ENCODE measurements around the gene GOLT1B. TPM values are rescaled to one million over a fixed set of nuclear protein-coding genes. Genes with fewer than 3 reads are reported as not detected.
"Not testable (repeated sequence)": the region's sequence is repeated elsewhere in the genome, so short reads cannot be mapped to it uniquely, and the experiment has no call there.

The GOLT1B gene, protein sequence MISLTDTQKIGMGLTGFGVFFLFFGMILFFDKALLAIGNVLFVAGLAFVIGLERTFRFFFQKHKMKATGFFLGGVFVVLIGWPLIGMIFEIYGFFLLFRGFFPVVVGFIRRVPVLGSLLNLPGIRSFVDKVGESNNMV
- total RNA-seq: 10 to 100 TPM; 26.1 to 89.6 (median 45.6) TPM

DNA sequence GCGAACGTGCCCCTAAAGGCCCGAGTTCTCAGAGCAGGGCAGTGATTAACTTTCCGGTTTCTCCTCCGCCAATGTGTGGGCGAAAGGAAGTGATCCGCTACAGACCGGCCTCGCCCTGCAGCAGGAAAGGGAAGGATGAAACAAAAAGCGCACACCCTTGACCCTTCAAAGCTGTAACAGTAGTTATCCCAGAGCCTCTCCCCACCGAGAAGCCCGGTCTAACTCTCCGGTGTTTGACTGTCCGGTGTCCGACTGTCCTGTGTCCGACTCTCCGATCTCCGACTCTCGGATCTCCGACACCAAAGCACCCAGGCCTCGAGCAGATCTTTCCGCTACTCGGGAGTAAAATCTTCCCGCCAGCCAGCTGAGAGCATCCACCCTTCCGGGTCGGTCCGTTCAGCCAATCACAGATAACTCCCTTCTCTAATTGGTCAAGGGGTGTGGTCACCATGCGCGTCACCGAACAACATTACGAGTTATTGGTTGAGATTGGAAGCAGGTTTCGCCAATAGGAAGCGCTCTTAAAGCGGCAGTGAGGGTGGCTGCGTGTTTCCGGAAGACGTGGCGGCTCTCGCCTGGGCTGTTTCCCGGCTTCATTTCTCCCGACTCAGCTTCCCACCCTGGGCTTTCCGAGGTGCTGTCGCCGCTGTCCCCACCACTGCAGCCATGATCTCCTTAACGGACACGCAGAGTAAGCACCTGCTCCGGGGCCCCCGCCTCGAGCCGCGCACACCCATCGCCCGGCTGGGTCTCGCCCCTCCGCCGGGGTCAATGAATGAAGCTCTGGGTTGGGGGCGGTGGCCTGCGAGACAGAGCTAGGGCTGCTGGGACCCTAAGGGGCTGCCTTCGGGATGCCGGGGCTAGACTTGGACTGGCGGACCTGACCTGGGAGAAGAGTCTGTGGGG is at the start of gene GOLT1B, which contains the start of gene RECQL:
Gene GOLT1B (plus strand): TSS at position 532 of the 906 bp plus-strand sequence. CDS start 135 bp downstream, at position 667.
Gene RECQL (minus strand): TSS at position 378 of the 906 bp plus-strand sequence. CDS start 2,065 bp downstream, outside the sequence.
- peak; percentile 93 to 96 (median 95) for ATAC-seq (replicated peaks in 6 of 8)
- H3K27ac ChIP-seq: peak within 1 kb of the TSS; percentile 97 to 99
- peaks cover 14 to 29% of the 10 kb centered on the region in 2 donors for H3K4me1 ChIP-seq (replicated peaks in 1 of 2)
- WGBS, 10 experiments: 0 to 3% (median 0%) methylated on average over 2 to 18 of the region's 61 CpGs; no CpG with 5 or more reads in 3 of the 10 experiments
- in situ Hi-C loops (cut with MboI; ENCODE audit: low pct_unique_long_range_greater_than_20kb in 2 of 9, low sequenced_read_pairs in 9 of 9, unreplicated experiment in 9 of 9): no loop called here
- H3K4me3 ChIP-seq: peak within 1 kb of the TSS; percentile 84 to 88 (median 86)

GRCh38 chr12:21453312-21453852 is 48.2 kb upstream of the GOLT1B start:
- 78 to 100% (median 95%) methylated on average over 2 to 4 of the region's 4 CpGs for WGBS, 10 experiments
- no peak overlapping the region for H3K4me3 ChIP-seq
- ATAC-seq (replicated peaks in 6 of 8): no peak

DNA sequence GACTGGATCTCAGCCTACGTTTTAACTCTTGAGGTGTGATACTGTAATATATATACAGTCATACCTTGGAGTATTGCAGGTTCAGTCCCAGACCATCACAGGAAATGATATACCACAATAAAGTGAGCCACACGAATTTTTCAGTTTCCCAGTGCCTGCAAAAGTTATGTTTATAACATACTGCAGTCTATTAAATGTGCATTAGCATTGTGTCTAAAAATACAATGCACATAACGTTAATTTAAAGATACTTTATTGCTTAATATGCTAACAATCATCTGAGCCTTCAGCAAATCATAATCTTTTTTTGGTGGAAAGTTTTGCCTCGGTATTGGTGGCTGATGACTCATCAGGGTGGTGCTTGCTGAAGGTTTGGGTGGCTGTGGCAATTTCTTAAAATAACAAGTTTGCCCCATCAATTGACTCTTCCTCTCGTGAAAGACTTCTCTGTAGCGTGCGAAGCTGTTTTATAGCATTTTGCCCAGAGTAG is 45.3 kb upstream of the GOLT1B start:
- peak in 3 of 8 experiments; percentile 39 to 56 (median 43) for ATAC-seq (replicated peaks in 6 of 8)
- 34 to 100% (median 69%) methylated on average over 2 to 7 of the region's 7 CpGs for WGBS, 10 experiments
- in situ Hi-C loops (cut with MboI; ENCODE audit: low pct_unique_long_range_greater_than_20kb in 2 of 9, low sequenced_read_pairs in 9 of 9, unreplicated experiment in 9 of 9): no loop called here

More at GRCh38 chr12:21453312-21453852, 48.2 kb upstream of the GOLT1B start:
- Histone ChIP-seq H3K4me1 (replicated peaks in 1 of 2) (no peaks in the 10 kb centered on the region), H3K27ac (no peak overlapping the region)
- in situ Hi-C loops (cut with MboI; ENCODE audit: low pct_unique_long_range_greater_than_20kb in 2 of 9, low sequenced_read_pairs in 9 of 9, unreplicated experiment in 9 of 9): no loop called here

GRCh38 chr12:21459474-21459873 is 42.1 kb upstream of the GOLT1B start:
- in situ Hi-C loops (cut with MboI; ENCODE audit: low pct_unique_long_range_greater_than_20kb in 2 of 9, low sequenced_read_pairs in 9 of 9, unreplicated experiment in 9 of 9): no loop called here
- H3K4me3 ChIP-seq: no peak overlapping the region
- no peak for ATAC-seq (replicated peaks in 6 of 8)
- no peak overlapping the region for H3K27ac ChIP-seq
- no peaks in the 10 kb centered on the region for H3K4me1 ChIP-seq (replicated peaks in 1 of 2)
- WGBS, 10 experiments: 75 to 100% (median 100%) methylated on average over 1 to 2 of the region's 2 CpGs; no CpG with 5 or more reads in 3 of the 10 experiments

More for the DNA sequence above, 45.3 kb upstream of the GOLT1B start:
- no peaks in the 10 kb centered on the region for H3K4me1 ChIP-seq (replicated peaks in 1 of 2)
- no peak overlapping the region for H3K27ac ChIP-seq
- H3K4me3 ChIP-seq: no peak overlapping the region

DNA sequence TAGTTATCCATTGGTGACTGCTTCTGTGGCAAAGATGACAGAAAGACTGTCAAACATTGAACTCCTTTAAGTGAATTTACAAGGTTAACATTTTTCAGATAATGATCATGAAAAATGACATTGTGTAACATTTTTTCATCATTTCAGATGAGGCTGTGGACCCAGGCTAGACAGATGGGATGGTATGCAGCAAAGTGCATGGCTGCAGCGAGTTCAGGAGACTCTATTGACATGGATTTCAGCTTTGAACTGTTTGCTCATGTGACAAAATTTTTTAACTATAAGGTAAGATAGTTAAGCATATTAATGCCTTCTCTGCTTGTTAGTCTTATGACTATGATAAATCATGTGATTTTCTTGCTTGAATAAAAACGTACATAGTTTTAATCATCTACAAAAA is 34.3 kb upstream of the GOLT1B start:
- in situ Hi-C loops (cut with MboI; ENCODE audit: low pct_unique_long_range_greater_than_20kb in 2 of 9, low sequenced_read_pairs in 9 of 9, unreplicated experiment in 9 of 9); H3K4me3 ChIP-seq; H3K4me1 ChIP-seq (replicated peaks in 1 of 2); ATAC-seq (replicated peaks in 6 of 8); H3K27ac ChIP-seq: not testable (repeated sequence)
- 20 to 100% (median 93%) methylated on average over 1 to 2 of the region's 2 CpGs; no CpG with 5 or more reads in 2 of the 10 experiments for WGBS, 10 experiments

GRCh38 chr12:21471294-21471693 is 30.3 kb upstream of the GOLT1B start:
- ATAC-seq (replicated peaks in 6 of 8): no peak
- in situ Hi-C loops (cut with MboI; ENCODE audit: low pct_unique_long_range_greater_than_20kb in 2 of 9, low sequenced_read_pairs in 9 of 9, unreplicated experiment in 9 of 9): no loop called here
- 50 to 92% (median 75%) methylated on average over 1 to 2 of the region's 2 CpGs; no CpG with 5 or more reads in 2 of the 10 experiments for WGBS, 10 experiments

DNA sequence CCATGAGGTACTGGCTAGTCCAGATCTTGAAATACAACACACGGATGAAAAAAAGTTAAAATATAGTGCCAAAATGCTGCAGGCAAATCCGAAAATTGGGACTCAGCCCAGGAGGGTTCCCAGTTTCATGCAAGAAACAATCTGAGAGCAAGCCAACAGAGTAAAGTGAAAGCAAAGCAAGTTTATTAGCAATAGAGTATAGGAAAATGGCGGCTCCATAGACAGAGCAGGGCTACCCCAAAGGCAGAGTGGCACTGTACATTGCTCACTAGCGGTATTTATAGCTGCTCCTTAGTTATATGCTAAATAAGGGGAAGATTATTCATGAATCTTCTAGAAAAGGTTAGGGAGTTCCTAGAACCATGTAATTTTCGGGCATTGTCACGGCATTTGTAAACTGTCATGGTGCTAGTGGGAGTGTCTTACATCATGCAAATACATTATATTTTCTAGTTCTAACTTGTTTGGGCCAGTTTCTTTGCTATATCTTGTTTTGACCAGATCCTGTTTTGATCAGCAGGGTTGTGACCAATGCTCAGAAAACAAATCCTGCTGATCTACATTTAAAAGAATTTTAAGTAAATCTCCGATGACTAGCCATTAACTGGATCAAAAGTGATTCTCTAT is 29.3 kb upstream of the GOLT1B start:
- peak in 2 of 8 experiments; percentile 26 to 60 for ATAC-seq (replicated peaks in 6 of 8)
- WGBS, 10 experiments: 88 to 100% (median 95%) methylated on average over 1 to 7 of the region's 7 CpGs
- Histone ChIP-seq H3K4me3 (no peak overlapping the region), H3K4me1 (replicated peaks in 1 of 2) (no peaks in the 10 kb centered on the region), H3K27ac (no peak overlapping the region)
- in situ Hi-C loops (cut with MboI; ENCODE audit: low pct_unique_long_range_greater_than_20kb in 2 of 9, low sequenced_read_pairs in 9 of 9, unreplicated experiment in 9 of 9): no loop called here

More at GRCh38 chr12:21471294-21471693, 30.3 kb upstream of the GOLT1B start:
- no peak overlapping the region for H3K4me3 ChIP-seq
- H3K27ac ChIP-seq: no peak overlapping the region
- no peaks in the 10 kb centered on the region for H3K4me1 ChIP-seq (replicated peaks in 1 of 2)

GRCh38 chr12:21475552-21475951 is 26.0 kb upstream of the GOLT1B start:
- peak in 1 of 8 experiments; percentile 42 for ATAC-seq (replicated peaks in 6 of 8)
- WGBS, 10 experiments: 0 to 100% (median 90%) methylated on average over 1 of the region's 1 CpG; no CpG with 5 or more reads in 2 of the 10 experiments
- H3K4me3 ChIP-seq: no peak overlapping the region
- H3K27ac ChIP-seq: no peak overlapping the region
- in situ Hi-C loops (cut with MboI; ENCODE audit: low pct_unique_long_range_greater_than_20kb in 2 of 9, low sequenced_read_pairs in 9 of 9, unreplicated experiment in 9 of 9): no loop called here
- H3K4me1 ChIP-seq (replicated peaks in 1 of 2): no peaks in the 10 kb centered on the region

DNA sequence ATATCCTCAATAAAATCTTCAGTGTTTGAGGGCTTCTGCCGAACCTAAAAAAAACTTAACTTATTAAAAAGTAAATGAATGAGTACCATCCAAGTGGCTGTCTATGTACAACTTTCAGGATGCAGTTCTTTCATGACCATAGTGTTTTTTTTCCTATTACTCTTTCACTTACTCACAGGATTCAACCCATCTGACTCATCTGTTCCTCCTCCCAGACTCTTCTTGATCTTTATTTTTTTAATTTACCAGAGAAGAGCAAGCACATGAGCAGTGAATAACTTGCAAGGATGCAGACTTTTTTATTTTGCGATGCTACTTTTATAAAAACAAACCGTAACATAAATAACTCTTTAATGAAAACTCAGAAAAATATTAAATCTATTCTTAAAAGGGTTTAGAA is 24.6 kb upstream of the GOLT1B start:
- in situ Hi-C loops (cut with MboI; ENCODE audit: low pct_unique_long_range_greater_than_20kb in 2 of 9, low sequenced_read_pairs in 9 of 9, unreplicated experiment in 9 of 9): no loop called here
- Histone ChIP-seq H3K4me3 (no peak overlapping the region), H3K27ac (no peak overlapping the region), H3K4me1 (replicated peaks in 1 of 2) (no peaks in the 10 kb centered on the region)
- peak in 2 of 8 experiments; percentile 78 to 85 for ATAC-seq (replicated peaks in 6 of 8)
- WGBS, 10 experiments: 60 to 100% (median 94%) methylated on average over 1 to 3 of the region's 3 CpGs

DNA sequence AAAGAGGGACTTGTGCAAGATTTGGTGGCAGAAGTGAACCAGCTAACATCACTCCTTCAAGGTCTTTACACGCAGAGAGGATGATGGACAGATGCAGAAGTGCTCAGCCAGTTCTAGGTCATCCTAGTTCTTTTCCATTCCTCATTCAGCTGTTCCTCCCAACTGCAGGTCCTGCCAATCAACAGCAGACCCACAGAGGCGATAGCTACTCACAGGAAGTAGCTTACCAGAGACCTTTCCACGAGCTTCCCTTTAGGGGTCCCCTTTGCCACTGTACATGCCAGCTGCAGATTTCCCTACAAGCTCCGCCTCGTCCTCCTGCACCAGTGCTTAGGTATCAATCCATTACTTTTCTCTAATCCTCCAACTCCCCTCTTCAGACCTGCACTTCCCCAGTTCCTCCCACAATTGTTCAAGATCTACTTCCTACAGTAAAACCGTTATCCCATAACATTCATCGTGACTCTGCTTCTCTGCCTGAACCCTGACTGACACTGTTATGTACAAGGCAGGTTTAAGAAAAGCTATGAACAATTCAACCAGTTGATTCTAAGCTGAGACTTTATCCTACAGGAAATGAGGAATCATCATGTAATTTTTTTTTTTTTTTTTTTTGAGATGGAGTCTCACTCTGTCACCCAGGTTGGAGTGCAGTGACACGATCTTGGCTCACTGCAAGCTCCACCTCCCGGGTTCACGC is 22.7 kb upstream of the GOLT1B start:
- Histone ChIP-seq H3K27ac (no peak overlapping the region), H3K4me1 (replicated peaks in 1 of 2) (no peaks in the 10 kb centered on the region), H3K4me3 (no peak overlapping the region)
- in situ Hi-C loops (cut with MboI; ENCODE audit: low pct_unique_long_range_greater_than_20kb in 2 of 9, low sequenced_read_pairs in 9 of 9, unreplicated experiment in 9 of 9): no loop called here
- WGBS, 10 experiments: 71 to 100% (median 94%) methylated on average over 1 to 6 of the region's 10 CpGs; no CpG with 5 or more reads in 1 of the 10 experiments
- no peak for ATAC-seq (replicated peaks in 6 of 8)

DNA sequence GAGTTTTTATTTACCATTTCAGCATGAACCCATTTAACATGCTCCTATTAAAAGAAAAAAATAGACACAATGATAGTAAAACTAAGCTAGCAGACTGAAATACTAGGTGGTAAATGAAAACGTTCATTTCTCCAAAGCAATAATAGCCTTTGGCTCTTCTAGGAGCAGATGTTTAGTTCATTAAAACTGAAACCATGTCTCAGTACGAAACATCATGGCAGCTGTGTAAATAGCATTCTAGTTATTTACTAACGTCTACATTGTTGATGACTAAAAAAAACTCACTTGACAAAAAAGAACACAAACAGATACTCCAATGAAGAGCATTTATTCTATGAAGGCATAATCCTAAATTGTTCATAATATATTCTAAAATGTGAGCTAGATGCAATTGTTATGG is 18.1 kb upstream of the GOLT1B start:
- Histone ChIP-seq H3K27ac (no peak overlapping the region), H3K4me1 (replicated peaks in 1 of 2) (no peaks in the 10 kb centered on the region), H3K4me3 (no peak overlapping the region)
- in situ Hi-C loops (cut with MboI; ENCODE audit: low pct_unique_long_range_greater_than_20kb in 2 of 9, low sequenced_read_pairs in 9 of 9, unreplicated experiment in 9 of 9): no loop called here
- 66 to 100% (median 85%) methylated on average over 2 to 3 of the region's 3 CpGs for WGBS, 10 experiments
- ATAC-seq (replicated peaks in 6 of 8): no peak

DNA sequence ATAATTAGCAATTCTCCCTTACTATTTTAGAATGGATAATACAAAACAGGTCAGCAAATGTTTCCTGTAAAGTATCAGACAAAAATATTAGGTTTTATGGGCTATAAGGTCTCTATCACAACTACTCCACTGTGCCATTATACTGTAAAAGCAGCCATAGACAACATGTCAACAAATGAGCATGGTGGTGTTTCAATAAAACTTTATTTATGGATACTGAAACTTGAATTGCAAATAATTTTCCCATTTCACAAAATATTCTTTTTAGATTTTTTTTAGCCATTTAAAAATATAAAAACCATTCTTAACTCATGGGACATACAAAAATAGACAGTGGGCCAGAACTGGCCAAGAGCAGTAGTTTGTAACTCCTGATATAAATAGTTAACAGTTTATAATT is 15.6 kb upstream of the GOLT1B start:
- in situ Hi-C loops (cut with MboI; ENCODE audit: low pct_unique_long_range_greater_than_20kb in 2 of 9, low sequenced_read_pairs in 9 of 9, unreplicated experiment in 9 of 9): no loop called here
- Histone ChIP-seq H3K27ac (no peak overlapping the region), H3K4me3 (no peak overlapping the region), H3K4me1 (replicated peaks in 1 of 2) (no peaks in the 10 kb centered on the region)
- no peak for ATAC-seq (replicated peaks in 6 of 8)
